Measurements from ENCODE around the gene NEGR1. TPM values are rescaled to one million over a fixed set of nuclear protein-coding genes. Genes with fewer than 3 reads are reported as not detected.

The NEGR1 gene
- total RNA-seq, 1 donor from 2014 or later: 18.1 TPM

DNA sequence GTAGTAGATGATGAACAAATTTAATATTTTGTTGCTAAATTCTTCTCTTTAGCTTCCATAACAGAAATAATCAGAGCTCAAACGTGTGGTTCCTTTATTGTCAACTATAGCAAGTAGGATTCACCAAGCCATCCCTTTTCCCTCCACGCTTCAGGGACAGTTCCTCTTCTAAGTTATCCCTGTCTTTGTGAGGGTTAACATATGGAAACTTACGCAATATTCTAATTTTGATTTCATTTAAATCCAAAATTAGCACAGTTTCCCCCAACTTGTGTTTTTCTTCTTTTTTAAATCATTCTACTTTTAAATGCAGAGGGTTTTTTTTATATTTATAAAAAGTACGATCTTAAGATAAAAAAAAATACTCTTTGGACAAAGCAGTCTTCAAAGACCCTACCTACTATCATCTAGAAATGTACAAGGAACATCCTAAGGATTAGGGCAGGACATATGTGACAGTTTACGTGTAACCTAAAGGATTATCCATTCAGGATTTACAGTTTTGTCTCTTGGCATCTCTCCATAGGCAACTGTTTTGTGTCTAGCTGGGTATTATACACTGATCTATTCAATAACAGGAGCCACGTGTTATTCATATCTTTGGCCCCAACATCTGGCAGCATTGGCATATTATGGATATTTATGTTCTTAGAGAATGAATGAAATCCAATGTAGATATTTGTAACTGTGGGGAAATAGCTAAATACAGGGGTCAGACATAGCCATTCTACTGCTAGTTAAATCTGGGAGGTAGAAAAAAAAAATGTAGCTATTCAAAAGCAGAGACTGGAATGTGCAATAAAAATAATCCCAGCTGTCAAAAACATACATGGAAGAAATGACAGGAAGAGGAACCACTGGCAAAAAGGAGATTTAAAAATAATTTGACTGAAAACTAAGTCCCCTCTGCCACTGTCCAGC, 272.9 kb downstream of the NEGR1 start:
- Histone ChIP-seq H3K36me3 (no peaks in the 10 kb centered on the region), H3K27me3 (ENCODE audit: low read depth) (no peaks in the 10 kb centered on the region), H3K9me3 (no peaks in the 10 kb centered on the region), H3K4me1 (no peaks in the 10 kb centered on the region), H3K27ac (no peak overlapping the region), H3K4me3 (no peak overlapping the region)
- TF ChIP-seq, protein P1, sequence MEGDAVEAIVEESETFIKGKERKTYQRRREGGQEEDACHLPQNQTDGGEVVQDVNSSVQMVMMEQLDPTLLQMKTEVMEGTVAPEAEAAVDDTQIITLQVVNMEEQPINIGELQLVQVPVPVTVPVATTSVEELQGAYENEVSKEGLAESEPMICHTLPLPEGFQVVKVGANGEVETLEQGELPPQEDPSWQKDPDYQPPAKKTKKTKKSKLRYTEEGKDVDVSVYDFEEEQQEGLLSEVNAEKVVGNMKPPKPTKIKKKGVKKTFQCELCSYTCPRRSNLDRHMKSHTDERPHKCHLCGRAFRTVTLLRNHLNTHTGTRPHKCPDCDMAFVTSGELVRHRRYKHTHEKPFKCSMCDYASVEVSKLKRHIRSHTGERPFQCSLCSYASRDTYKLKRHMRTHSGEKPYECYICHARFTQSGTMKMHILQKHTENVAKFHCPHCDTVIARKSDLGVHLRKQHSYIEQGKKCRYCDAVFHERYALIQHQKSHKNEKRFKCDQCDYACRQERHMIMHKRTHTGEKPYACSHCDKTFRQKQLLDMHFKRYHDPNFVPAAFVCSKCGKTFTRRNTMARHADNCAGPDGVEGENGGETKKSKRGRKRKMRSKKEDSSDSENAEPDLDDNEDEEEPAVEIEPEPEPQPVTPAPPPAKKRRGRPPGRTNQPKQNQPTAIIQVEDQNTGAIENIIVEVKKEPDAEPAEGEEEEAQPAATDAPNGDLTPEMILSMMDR (IDR thresholded peaks at IDR 0.05): no peak
- intact Hi-C loops (cut with DNase I): no loop called here
- DNase-seq (no peak), ATAC-seq (no peak)

DNA sequence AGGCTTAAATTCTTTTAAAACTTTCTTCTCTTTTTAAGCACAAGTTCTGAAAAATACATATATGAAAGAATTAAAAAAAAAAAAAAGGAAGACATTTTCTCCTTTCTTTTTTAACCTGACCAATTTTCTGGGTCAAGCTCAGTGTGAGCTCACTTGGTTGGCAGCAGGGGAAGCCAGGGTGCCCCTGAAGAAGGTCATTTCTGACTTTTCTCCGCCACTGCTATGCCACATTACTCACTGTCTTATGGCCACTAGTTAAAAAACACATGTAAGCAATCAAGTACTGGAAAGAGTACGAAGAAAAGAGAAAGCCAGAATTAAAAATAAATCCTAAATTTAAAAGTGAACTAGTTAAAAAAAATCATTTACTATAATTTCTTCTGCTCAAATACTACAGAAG, 275.0 kb downstream of the NEGR1 start:
- H3K36me3 ChIP-seq: no peaks in the 10 kb centered on the region
- intact Hi-C loops (cut with DNase I): no loop called here
- H3K4me1 ChIP-seq: no peaks in the 10 kb centered on the region
- ATAC-seq (no peak), DNase-seq (no peak)
- no peaks in the 10 kb centered on the region for H3K27me3 ChIP-seq (ENCODE audit: low read depth)
- no peak overlapping the region for H3K4me3 ChIP-seq
- H3K9me3 ChIP-seq: no peaks in the 10 kb centered on the region
- TF ChIP-seq, protein P1 (IDR thresholded peaks at IDR 0.05): no peak
- no peak overlapping the region for H3K27ac ChIP-seq

DNA sequence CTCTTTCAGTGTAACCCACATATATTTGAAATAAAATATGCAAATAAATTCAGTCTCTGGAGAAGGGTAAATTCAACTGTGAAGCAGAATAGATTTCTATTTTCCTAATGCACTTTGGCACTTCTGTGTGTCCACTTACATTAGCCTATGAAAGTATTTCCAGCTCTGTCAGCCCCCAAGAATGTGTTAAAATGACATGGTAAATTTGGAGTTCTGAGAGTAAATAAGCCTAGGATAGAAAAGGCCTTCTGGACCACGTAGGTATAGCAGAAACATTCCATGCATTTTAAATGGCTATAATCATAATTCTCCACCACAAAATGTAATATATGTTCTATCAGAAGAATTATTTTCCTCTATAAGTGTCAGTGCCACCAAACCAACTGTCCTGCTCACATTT, 276.2 kb downstream of the NEGR1 start:
- DNase-seq (no peak), ATAC-seq (no peak)
- TF ChIP-seq, protein P1 (IDR thresholded peaks at IDR 0.05): no peak
- Histone ChIP-seq H3K9me3 (no peaks in the 10 kb centered on the region), H3K27ac (no peak overlapping the region), H3K4me1 (no peaks in the 10 kb centered on the region), H3K4me3 (no peak overlapping the region), H3K36me3 (no peaks in the 10 kb centered on the region), H3K27me3 (ENCODE audit: low read depth) (no peaks in the 10 kb centered on the region)
- intact Hi-C loops (cut with DNase I): no loop called here

DNA sequence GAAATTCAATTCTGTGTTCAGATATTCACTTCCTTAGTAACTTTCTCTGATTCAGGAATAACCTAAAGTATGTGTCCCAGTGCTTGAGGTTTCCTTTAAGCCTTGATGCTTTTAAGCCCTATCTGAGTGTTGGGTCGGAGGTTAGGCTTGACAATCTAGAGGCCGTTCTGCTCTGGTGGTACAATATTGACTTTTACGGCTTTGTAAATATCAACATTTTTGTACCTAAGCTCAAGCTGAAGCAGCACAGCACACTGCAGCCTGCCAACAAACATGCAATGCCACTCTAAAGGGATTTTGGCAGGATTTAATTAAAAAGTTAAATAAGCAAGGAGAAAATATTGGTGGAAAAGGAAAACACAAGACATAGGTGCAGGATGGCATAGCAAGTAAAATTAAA, 279.2 kb downstream of the NEGR1 start:
- Histone ChIP-seq H3K27ac (no peak overlapping the region), H3K4me1 (no peaks in the 10 kb centered on the region), H3K9me3 (no peaks in the 10 kb centered on the region), H3K36me3 (no peaks in the 10 kb centered on the region), H3K27me3 (ENCODE audit: low read depth) (no peaks in the 10 kb centered on the region), H3K4me3 (no peak overlapping the region)
- intact Hi-C loops (cut with DNase I): no loop called here
- TF ChIP-seq, protein P1 (IDR thresholded peaks at IDR 0.05): no peak
- DNase-seq (no peak), ATAC-seq (no peak)

DNA sequence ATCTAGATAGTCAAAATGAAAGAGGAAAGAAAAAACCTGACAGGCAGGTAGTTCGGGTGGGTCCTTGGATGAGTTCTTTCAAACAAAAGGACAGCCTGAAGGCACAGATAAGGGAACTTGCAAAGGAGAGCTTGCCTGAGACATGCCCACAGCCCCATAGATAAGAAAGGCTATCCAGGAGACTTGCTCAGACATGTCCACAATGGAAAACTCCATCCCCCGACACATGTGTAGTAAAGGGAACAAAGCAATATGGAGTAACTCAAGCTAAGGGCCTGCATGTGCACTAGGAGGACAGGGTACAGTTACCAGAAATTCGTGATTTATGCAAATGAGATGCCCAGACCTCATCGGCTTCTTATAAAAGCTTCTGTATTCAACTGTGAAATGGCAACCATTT, 281.5 kb downstream of the NEGR1 start:
- Histone ChIP-seq H3K4me3 (no peak overlapping the region), H3K4me1 (no peaks in the 10 kb centered on the region), H3K27me3 (ENCODE audit: low read depth) (no peaks in the 10 kb centered on the region), H3K36me3 (no peaks in the 10 kb centered on the region), H3K9me3 (no peaks in the 10 kb centered on the region), H3K27ac (no peak overlapping the region)
- ATAC-seq (no peak), DNase-seq (no peak)
- intact Hi-C loops (cut with DNase I): no loop called here
- TF ChIP-seq, protein P1 (IDR thresholded peaks at IDR 0.05): no peak
